GM21423 (cell line): Measurements from ENCODE around the gene CDKN1C.
A peak's percentile ranks its signal among the peaks of the same experiment; 100 is the strongest.
"Not testable (repeated sequence)": the region's sequence is repeated elsewhere in the genome, so short reads cannot be mapped to it uniquely, and the experiment has no call there.

Experiments
- ATAC-seq: cut with Tn5 transposase; IDR thresholded peaks from one replicate; pipeline ENCODE4 v1.9.1; 2021; ENCODE audit warnings: mild to moderate bottlenecking, moderate library complexity; ENCODE audit not compliant: unreplicated experiment

The CDKN1C gene

GRCh38 chr11:2909133-2909902 lies 23.7 kb upstream of the CDKN1C start:
- no peak for ATAC-seq

- no peak for ATAC-seq
Observed at GRCh38 chr11:2908130-2908529, 22.6 kb upstream of the CDKN1C start.

GRCh38 chr11:2905299-2905698 lies 19.7 kb upstream of the CDKN1C start:
- not testable (repeated sequence) for ATAC-seq

- no peak for ATAC-seq
Observed at GRCh38 chr11:2904153-2905052, 18.8 kb upstream of the CDKN1C start.

- no peak for ATAC-seq
Observed at GRCh38 chr11:2903672-2904011, 18.1 kb upstream of the CDKN1C start.

GRCh38 chr11:2902784-2903671 lies 17.5 kb upstream of the CDKN1C start:
- no peak for ATAC-seq

GRCh38 chr11:2901854-2902783 lies 16.5 kb upstream of the CDKN1C start:
- ATAC-seq, result peak; percentile 91

GRCh38 chr11:2901196-2901796 lies 15.7 kb upstream of the CDKN1C start:
- ATAC-seq, result no peak

GRCh38 chr11:2899080-2899783 lies 13.7 kb upstream of the CDKN1C start:
- no peak for ATAC-seq

GRCh38 chr11:2898366-2899079 lies 12.9 kb upstream of the CDKN1C start:
- ATAC-seq, result no peak

GRCh38 chr11:2897048-2897447 lies 11.5 kb upstream of the CDKN1C start:
- no peak for ATAC-seq

GRCh38 chr11:2896047-2896446 lies 10.5 kb upstream of the CDKN1C start:
- ATAC-seq, result no peak

- no peak for ATAC-seq
Observed at GRCh38 chr11:2893935-2894334, 8.4 kb upstream of the CDKN1C start.

GRCh38 chr11:2892967-2893528 lies 7.5 kb upstream of the CDKN1C start:
- ATAC-seq, result peak; percentile 42

GRCh38 chr11:2892215-2892966 lies 6.8 kb upstream of the CDKN1C start:
- peak; percentile 33 for ATAC-seq

GRCh38 chr11:2891326-2892214 lies 6.0 kb upstream of the CDKN1C start:
- ATAC-seq, result no peak
